ENCODE results near the gene OR2K2. TPM values are rescaled to one million over a fixed set of nuclear protein-coding genes. Genes with fewer than 3 reads are reported as not detected.
"Not testable (repeated sequence)": the region's sequence is repeated elsewhere in the genome, so short reads cannot be mapped to it uniquely, and the experiment has no call there.

OR2K2 gene
- not detected for total RNA-seq
- long read RNA-seq = 0 reads

- intact Hi-C loops (cut with DNase I) = no loop called here
- DNase-seq (no peak), ATAC-seq (ENCODE audit: poor library complexity) (no peak)
These were observed at the start of gene OR2K2 for GRCh38 chr9:111330124-111330523. Gene OR2K2 (minus strand): TSS chr9:111330224. CDS start chr9:111328433, 1,791 bp downstream.

GRCh38 chr9:111375817-111376564, 46.0 kb upstream of the OR2K2 start:
- DNase-seq (no peak), ATAC-seq (ENCODE audit: poor library complexity) (no peak)
- intact Hi-C loops (cut with DNase I) = no loop called here

- intact Hi-C loops (cut with DNase I) = no loop called here
- no peak for DNase-seq
- no peak for ATAC-seq (ENCODE audit: poor library complexity)
These were observed 45.0 kb upstream of the OR2K2 start for GRCh38 chr9:111375062-111375461.

- ATAC-seq (ENCODE audit: poor library complexity) (no peak), DNase-seq (no peak)
- intact Hi-C loops (cut with DNase I) = no loop called here
These were observed 42.3 kb upstream of the OR2K2 start for GRCh38 chr9:111372297-111372696.

GRCh38 chr9:111366978-111367377, 37.0 kb upstream of the OR2K2 start:
- no peak for DNase-seq
- ATAC-seq (ENCODE audit: poor library complexity) = no peak
- intact Hi-C loops (cut with DNase I) = loop anchor here (5.0 kb wide), 1 partner anchor 55 kb away; no protein-coding TSS in a partner anchor

GRCh38 chr9:111362526-111362925, 32.5 kb upstream of the OR2K2 start:
- intact Hi-C loops (cut with DNase I) = no loop called here
- DNase-seq (no peak), ATAC-seq (ENCODE audit: poor library complexity) (no peak)

- intact Hi-C loops (cut with DNase I) = no loop called here
- DNase-seq = no peak
- no peak for ATAC-seq (ENCODE audit: poor library complexity)
These were observed 30.9 kb upstream of the OR2K2 start for GRCh38 chr9:111360881-111361280.

GRCh38 chr9:111356481-111357244, 26.6 kb upstream of the OR2K2 start:
- DNase-seq (no peak), ATAC-seq (ENCODE audit: poor library complexity) (peak; percentile 50)
- intact Hi-C loops (cut with DNase I) = no loop called here

- intact Hi-C loops (cut with DNase I) = no loop called here
- DNase-seq (no peak), ATAC-seq (ENCODE audit: poor library complexity) (no peak)
These were observed 22.5 kb upstream of the OR2K2 start for GRCh38 chr9:111352545-111352944.

GRCh38 chr9:111350556-111350955, 20.5 kb upstream of the OR2K2 start:
- ATAC-seq (ENCODE audit: poor library complexity) = no peak
- no peak for DNase-seq
- intact Hi-C loops (cut with DNase I) = no loop called here

- intact Hi-C loops (cut with DNase I) = no loop called here
- DNase-seq (no peak), ATAC-seq (ENCODE audit: poor library complexity) (no peak)
These were observed 19.7 kb upstream of the OR2K2 start for GRCh38 chr9:111349766-111350165.

GRCh38 chr9:111348821-111349271, 18.8 kb upstream of the OR2K2 start:
- no peak for ATAC-seq (ENCODE audit: poor library complexity)
- intact Hi-C loops (cut with DNase I) = no loop called here

GRCh38 chr9:111334318-111334863, 4.4 kb upstream of the OR2K2 start:
- intact Hi-C loops (cut with DNase I); DNase-seq; ATAC-seq (ENCODE audit: poor library complexity): not testable (repeated sequence)

More at GRCh38 chr9:111348821-111349271, 18.8 kb upstream of the OR2K2 start:
- DNase-seq = no peak

GRCh38 chr9:111320631-111321030, 9.4 kb downstream of the OR2K2 start:
- intact Hi-C loops (cut with DNase I) = no loop called here
- no peak for DNase-seq
- no peak for ATAC-seq (ENCODE audit: poor library complexity)

- ATAC-seq (ENCODE audit: poor library complexity) (no peak), DNase-seq (no peak)
- intact Hi-C loops (cut with DNase I) = no loop called here
These were observed 13.2 kb downstream of the OR2K2 start for GRCh38 chr9:111316796-111317195.

GRCh38 chr9:111305914-111306313, 24.1 kb downstream of the OR2K2 start:
- ATAC-seq (ENCODE audit: poor library complexity) (no peak), DNase-seq (no peak)
- intact Hi-C loops (cut with DNase I) = no loop called here

- not testable (repeated sequence) for ATAC-seq (ENCODE audit: poor library complexity); DNase-seq
- intact Hi-C loops (cut with DNase I) = loop anchor here (5.0 kb wide), 1 partner anchor 667 kb away; no protein-coding TSS in a partner anchor
These were observed 26.0 kb downstream of the OR2K2 start for GRCh38 chr9:111304000-111304399.

GRCh38 chr9:111301195-111301594, 28.8 kb downstream of the OR2K2 start:
- intact Hi-C loops (cut with DNase I) = loop anchor here (5.0 kb wide), 1 partner anchor 664 kb away; no protein-coding TSS in a partner anchor
- ATAC-seq (ENCODE audit: poor library complexity) = no peak

GRCh38 chr9:111300140-111300735, 29.8 kb downstream of the OR2K2 start:
- DNase-seq (no peak), ATAC-seq (ENCODE audit: poor library complexity) (no peak)
- intact Hi-C loops (cut with DNase I) = loop anchor here (5.0 kb wide), 1 partner anchor 663 kb away; no protein-coding TSS in a partner anchor

More at GRCh38 chr9:111301195-111301594, 28.8 kb downstream of the OR2K2 start:
- no peak for DNase-seq
